Urothelium cell line (cell line): ENCODE results near the gene SLC9A9.
"Not testable (repeated sequence)": the region's sequence is repeated elsewhere in the genome, so short reads cannot be mapped to it uniquely, and the experiment has no call there.

ENCODE experiments used
- DNase-seq: peaks from one replicate; pipeline ENCODE4 v3.0.0; 2011; ENCODE audit warnings: low spot score, mixed read lengths
- FAIRE-seq: peaks from 2 replicates; lab custom pipeline; 2011; peaks lifted over from hg19 to GRCh38; lab: Jason Lieb, UNC

Gene SLC9A9

DNA sequence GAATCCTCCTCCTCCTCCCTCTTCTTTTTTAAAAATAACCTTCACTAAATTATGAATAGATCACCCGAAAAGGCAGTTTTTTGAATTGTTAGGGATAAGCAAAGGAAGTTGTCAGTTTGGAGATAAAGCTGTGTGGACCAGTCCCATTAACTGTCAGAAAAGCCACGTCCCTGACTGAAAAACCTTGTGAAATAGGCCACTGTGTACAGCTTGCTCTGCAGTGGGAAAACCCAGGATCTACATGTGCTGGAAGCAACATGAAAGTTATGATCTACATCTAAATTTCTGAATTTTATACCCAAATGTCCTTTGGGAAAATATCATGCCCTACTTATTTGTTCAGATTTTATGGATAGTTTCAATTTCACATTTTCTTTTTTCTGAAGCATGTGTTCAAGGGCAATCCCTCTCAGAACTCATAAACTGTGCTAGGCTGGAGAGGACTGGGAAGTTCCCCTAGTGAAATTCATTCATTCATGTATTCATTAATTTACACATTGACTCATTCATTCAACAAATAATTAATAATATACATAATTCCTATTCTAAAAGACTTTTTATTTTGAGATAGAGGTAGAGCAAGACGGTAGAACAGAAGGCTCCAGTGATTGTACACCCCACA is 149.5 kb downstream of the SLC9A9 start:
- DNase-seq: no peak
- FAIRE-seq: no peak

DNA sequence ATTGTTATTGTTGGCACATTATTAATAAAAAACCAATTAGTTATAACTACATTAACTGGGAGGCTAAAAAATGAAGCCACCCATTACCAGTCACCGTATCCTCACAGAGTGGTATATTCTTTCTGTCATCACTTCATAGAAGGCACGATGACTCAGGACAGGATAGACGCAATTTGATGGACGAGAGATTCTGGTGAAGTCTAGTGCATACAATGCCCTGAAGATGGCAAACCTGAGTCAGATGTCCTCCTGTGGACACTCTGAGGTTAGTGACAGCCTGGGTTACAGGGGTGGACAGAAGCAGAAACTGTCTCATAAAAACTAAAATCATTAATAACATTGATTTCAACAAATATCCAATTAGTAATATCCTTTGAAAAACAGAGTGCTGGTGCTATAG is 150.3 kb downstream of the SLC9A9 start:
- FAIRE-seq: no peak
- DNase-seq: no peak

DNA sequence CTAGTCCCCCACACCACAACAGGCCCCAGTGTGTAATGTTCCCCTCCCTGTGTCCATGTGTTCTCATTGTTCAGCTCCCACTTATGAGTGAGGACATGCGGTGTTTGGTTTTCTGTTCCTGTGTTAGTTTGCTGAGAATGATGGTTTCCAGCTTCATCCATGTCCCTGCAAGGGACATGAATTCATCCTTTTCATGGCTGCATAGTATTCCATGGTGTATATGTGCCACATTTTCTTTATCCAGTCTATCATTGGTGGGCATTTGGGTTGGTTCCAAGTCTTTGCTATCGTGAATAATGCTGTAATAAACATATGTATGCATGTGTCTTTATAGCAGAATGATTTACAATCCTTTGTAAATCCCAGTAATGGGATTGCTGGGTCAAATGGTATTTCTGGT is 152.9 kb downstream of the SLC9A9 start:
- FAIRE-seq, DNase-seq: not testable (repeated sequence)

DNA sequence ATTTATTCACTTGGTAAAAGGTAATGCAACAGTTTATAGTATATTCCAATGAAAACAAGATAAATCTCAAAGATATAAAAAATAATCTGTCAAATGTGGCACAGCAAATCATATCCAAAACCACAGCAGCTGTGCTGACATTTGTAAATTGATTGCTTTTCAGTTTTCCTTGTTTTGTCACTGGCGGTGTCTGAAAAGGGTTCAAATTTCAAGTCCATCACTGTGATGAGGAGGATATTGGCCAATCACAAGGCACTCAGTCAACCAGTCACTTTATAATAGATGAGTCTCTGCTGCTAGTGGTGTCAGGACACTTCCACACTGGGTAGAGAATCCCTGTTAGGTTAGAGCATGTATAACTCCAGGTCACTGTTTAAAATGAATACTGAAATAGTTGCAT is 154.8 kb downstream of the SLC9A9 start:
- FAIRE-seq: no peak
- no peak for DNase-seq

DNA sequence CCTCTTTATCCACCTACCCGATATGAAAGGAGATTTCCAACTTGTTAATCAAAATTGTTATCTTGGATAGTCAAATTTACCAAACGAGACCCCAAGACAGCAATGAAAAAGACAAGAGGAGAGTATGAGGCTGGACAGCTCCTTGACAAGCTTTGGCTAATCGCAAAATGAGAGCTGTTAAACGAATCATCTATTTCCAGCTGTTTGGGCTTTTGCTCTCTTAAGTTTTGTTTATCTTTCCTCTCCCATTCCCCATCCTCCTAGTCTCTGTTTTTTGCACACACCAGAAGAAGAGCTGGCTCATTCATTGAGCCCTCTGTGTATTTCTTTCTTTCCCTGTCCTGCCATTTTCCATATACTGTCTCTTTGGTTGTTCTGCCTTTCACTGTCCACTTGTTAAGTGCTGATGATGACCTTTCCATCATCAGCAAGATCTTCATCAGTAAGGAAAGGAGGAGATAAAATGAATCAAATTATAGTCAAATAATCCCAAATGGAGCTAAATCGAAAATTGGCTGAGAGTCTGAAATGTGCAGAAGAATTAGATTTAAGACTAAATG is 161.6 kb downstream of the SLC9A9 start:
- FAIRE-seq: no peak
- DNase-seq: no peak

DNA sequence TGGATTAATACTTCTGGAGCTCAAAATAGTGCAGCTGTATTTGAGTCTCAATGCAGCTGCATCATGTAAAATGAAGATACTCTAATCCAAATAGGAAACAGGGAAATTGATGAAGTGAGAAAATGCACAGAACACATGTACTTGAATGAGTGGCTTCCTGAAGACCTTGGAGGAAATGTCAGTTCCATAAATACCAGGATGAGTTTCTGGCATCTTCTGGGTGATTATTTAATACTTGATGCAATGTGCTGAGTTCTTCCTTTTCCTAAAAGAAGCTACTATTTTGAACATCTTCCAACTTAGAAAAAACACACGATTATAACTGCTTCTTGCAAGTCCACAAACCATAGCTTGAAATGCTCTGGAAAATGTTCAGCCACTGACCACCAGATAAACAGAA is 162.8 kb downstream of the SLC9A9 start:
- no peak for FAIRE-seq
- DNase-seq: no peak

DNA sequence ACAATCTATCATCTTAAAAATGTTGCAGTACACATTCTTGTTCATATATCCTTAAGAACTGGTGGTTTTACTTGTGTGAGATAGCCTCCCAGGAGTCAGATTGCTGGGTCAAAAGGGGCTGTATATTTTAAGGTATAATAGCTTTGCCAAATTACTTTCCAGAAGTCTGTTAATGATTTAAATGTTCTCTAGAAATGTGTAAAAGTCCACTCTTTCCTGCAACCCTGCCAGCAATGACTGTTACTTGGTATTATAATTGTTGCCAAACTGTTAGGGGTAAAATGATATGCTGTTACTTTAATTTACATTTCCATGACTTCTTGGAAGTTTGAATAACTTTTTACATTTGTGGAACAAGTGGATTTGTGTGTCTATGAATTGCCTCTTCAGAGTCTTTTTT is 170.8 kb downstream of the SLC9A9 start:
- DNase-seq: no peak
- FAIRE-seq: no peak

DNA sequence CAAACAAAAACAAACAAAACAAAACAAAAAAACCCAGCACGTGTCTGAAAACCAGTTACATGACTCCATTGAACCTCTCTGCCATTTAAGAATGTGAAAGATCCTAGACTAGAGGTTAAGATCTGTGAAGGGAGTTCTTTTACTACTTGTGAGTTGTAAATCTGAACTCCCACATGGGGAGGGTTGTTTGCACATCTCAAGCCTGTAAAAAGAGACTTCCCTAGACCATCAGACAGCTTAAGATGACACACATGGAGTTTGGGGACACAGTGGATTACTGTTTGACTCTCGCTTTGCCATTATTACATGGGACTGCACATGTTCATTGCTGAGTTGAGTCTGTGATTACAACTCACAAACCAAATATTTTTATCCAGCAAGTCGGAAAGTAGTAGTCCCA is 171.5 kb downstream of the SLC9A9 start:
- FAIRE-seq (no peak), DNase-seq (no peak)

DNA sequence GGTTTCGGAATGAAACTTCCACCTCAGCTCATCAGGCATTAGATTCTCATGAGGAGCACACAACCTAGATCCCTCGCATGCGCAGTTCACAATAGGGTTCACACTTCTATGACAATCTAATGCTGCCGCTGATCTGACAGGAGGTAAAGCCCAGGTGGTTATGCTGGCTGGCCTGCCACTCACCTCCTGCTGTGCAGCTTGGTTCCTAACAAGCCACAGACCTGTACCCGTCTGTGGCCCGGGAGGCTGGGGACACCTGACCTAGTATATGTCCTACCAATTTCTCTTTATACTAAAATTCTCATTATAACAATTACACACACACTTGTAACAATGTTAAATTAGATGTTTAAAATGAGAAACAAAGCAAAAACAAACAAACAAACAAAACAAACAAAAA is 172.2 kb downstream of the SLC9A9 start:
- DNase-seq: no peak
- no peak for FAIRE-seq

DNA sequence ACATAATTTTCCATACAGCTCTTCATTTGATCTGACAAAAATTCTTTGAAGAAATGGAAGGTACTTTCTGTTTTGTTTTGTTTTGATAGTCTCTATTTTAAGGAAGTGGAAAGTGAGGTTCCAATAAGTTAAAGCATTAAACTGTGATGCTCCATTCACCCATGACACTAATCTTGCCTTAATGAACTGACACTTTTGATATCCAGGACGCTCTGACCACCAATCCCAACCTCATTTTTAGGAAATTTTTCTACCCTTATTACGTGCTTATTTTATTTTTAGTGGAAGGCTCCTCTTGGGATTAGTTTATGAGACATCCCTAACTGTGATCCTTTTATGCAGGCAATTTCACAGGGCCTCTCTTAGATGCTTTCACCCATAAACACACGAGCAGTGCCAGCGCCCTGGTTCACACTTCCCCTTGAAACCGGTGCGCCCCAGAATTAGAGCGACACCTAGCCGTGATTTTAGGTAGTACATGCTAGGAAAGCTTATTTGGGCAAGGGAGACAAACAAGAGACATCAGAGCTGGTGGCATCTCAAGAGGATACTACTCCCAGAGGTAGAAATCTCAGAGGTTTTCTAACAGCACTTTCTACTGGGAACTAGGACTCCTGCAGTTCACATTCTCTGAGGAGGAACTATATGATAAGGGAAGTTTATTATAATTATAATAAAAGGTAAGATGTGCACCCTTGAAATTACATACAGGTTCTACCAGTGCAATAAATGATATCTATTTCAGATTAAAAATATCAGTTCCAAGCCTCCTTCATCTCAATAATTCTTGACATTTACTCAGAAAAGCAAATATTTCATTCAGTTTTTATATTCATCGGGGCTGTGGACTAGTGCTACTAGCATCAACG is 173.9 kb downstream of the SLC9A9 start:
- FAIRE-seq (no peak), DNase-seq (peak; percentile 54)

DNA sequence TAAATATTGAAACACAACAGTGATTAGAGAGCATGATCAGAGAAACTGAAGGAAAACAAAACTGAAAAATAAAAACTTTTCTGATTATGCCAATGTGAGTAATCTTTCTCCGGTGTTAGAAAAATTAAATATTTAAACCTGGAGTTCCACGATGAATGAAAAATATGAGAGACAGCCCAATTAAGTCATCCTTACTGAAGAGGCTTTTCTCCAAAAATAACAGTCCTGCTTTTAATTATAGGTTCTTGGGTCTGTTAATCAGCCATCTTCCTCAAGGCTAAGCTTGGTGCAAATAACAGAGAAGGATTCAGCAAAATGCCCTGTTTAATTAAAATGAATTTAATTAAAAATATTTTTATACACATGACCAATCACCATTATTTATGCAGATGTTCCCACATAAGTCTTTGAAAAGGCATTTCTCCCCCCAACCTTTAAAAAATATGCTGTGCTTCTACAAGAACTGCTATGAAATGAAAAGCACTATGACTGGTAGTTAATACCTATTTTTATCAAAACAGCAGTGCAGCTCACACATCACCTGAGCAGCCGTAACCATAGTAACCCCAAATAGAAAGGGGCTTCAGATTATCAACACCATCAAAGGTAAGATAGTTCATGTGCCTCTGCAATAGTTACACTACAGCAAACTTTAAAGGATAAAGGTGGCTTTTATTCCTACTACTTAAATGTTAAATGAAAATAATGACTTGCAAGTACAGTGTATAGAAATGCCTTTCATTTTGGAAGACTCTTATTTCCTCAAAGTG is 175.7 kb downstream of the SLC9A9 start:
- DNase-seq (no peak), FAIRE-seq (no peak)

DNA sequence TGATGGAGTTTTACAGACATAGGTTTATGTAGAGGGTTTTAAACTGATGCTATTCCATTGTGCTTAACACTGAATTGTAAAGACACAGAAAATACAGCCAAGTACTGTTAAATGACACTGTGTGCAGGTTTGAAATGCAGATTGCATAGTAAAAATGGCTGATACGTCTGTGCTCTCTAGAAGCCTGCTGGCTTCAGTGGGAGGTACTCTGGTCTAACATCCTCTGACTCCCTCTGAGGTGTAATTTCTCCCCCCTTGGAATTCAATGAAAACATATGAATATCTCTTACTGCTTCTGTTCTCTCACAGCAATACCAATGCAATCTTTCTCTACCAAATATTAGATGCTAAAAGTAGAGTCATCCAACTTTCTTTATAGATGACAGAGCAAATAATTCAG is 176.6 kb downstream of the SLC9A9 start:
- no peak for DNase-seq
- FAIRE-seq: no peak

DNA sequence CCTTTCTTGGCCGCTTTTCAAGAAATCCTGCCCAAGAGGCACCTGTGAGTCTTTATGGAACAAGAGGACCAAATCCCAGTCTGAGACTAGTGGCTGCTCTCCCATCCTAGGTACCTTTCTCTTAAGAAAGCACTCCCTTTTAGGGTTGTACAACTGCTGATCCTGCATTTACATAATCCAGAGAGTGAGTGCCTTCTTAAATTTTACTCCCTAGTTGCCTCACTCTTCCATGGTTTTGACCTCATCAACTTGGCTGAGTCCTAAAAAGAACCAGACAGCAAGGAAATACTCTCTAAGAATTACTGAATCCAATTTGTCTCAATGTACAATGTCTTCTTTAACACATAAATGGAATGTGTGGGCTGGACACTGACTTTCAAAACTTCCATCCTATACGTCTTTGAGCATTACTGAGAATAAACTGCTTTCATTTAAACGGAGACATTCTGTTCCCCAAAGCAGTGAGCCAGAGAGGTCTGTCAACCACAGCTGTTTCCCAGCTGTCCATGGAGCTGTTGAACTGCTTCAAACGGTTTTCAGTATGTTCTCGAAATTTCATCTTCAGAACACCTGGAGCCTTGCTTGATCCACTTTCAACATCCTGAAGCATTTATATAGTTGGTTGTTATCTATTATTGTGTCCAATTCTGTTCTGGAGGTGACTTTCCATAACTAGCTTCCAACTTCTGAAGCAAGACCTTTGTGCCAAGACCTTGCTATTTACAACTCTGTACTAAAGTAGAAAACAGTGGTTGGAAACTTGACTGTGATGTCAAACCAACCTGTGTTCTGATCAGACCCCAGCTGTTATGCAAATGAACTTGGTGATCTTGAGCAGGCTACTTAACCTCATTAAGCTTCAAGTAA is 179.1 kb downstream of the SLC9A9 start:
- DNase-seq (no peak), FAIRE-seq (no peak)

DNA sequence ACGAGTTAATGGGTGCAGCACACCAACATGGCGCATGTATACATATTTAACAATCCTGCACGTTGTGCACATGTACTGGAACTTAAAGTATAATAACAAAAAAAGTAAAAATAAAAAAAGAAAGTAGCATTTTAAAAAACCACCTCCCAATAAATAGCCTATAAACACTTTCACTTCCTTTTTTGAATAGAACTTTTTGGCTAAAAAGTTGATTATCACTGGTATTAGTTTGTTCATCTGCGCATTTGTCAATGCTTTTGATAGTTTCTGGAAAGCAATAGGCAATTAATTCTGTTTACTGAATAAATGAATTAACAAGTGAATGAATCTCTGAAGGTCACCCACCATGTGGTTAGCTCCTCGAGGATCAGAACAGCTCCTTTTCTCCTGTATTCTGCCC is 179.9 kb downstream of the SLC9A9 start:
- no peak for DNase-seq
- no peak for FAIRE-seq

DNA sequence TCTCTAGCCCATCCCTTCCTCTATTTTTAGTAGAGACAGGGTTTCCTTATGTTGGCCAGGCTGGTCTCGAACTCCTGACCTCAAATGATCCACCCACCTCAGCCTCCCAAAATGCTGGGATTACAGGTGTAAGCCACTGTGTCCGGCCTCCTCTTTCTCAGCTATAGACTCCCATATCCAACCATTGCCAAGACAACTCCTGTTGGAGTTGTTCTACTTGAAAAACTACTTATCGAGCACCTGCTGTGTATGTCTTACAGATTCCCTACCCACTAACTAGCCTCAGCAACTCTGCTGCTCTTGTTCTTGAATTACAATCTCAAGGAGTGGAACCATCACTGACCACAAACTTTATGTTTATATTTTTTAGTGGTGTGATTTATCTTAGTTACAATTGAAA is 186.6 kb downstream of the SLC9A9 start:
- no peak for DNase-seq
- no peak for FAIRE-seq

DNA sequence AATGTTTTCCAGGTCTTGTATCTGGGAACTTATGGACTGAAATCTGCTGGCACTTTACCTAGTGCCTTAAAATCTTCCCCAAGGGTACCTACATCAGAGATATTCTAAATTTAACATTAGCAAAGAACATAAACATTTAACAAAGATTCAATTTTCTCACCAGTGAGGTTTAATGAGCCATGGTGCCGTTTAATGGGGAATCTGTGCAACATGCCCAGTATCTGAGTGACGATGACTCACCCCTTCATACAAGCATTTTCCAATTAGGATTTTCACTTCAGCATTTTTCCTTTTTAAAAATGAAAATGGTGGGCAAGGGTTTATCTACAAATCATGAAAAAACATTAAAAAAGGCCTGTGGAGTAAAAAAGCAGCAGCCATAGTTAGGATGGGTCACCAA is 189.4 kb downstream of the SLC9A9 start:
- DNase-seq (no peak), FAIRE-seq (no peak)

DNA sequence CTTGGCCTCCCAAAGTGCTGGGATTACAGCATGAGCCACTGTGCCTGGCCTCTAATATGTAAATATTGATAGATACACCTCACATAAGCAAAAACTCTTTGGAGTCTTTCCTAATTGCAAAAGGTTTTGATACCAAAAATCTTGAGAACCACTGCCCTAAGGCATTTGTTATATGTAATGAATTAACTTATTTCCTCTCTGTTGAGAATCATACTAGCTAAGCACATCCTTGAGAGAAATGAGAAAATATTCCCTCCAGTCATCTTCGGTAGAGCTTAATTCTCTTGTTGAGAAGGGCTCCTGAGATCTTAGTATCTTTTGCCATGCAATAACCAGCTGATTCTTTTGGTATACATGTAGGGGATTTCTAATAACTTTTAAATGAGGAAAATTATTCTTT is 190.2 kb downstream of the SLC9A9 start:
- DNase-seq: no peak
- no peak for FAIRE-seq

DNA sequence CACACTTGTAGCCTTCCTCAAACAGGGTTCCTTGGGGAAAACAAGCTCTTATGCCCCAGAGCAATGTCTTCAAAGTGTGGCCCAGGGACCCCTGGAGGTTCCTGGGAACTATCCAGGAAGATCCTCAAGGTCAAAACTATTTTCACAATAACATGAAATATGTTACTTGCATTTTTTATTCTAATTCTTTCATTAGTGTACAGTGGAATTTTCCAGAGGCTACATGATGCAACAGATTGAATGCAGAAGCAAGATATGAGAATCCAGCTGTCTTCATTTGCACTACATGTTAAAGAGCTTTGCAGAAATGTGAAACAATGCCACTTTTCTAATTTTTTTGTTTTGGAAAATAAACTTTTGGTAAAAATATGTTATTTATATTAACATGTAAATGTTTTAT is 190.9 kb downstream of the SLC9A9 start:
- FAIRE-seq: no peak
- no peak for DNase-seq

DNA sequence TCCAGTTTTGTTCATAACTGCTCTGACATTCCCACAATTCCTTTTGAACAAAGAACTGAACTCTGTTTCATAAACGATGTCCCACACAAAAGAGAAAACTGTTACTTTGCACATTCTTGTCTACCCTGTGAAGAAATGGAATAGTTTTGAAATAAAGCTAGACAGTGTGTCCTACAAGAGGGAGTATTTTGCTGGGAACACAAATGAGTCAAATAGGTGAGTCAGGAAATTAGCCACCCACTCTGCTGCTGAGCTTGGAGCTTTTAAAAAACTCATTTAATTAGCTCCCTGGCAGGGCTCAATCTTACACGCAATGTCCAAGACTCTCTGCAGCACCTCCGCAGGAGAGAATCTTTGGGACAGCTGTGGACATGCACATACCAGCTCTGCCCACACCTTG is 193.4 kb downstream of the SLC9A9 start:
- DNase-seq (no peak), FAIRE-seq (no peak)

DNA sequence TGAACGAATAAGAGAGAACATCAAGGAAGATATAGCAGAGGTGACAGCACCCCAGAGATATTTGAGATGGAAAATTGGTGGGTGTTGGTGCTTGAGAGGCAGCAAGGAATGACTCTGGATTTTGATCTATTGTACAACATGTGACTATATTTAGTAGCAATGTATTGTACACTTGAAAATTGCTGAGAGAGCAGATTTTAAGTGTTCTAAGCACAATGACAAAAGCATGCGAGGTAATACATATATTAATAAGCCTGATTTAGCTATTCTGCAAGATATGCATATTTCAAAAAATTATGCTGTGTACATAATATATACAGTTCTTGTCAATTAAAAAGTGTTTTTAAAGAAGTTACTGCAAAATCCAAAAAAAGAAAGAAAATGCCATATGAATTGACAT is 194.3 kb downstream of the SLC9A9 start:
- no peak for FAIRE-seq
- no peak for DNase-seq

DNA sequence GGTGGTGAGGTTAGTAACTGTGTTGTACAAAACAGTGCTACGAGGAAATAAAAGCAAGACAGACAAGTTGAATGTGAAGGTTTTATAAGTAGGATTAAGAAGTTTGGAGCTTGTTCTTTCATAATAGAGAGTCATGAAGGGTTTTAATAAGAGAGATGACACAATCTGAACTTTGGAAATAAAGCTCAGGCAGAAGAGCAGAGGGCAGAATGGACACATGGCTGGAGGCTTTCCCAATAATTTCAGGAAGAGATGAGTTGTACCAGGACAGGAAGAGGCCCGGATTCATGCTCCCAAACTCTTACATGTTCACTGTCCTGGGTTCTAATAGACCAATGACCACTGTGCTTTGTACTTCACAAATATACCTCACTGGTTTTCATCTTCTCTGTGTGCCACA is 194.8 kb downstream of the SLC9A9 start:
- FAIRE-seq (no peak), DNase-seq (no peak)
